Measurements from ENCODE around the gene FEZF1.
"Not testable (repeated sequence)": the region's sequence is repeated elsewhere in the genome, so short reads cannot be mapped to it uniquely, and the experiment has no call there.

Gene FEZF1

GRCh38 chr7:122307228-122307621 lies 2.7 kb upstream of the FEZF1 start:
- DNase-seq (ENCODE audit: low spot score) = no peak

GRCh38 chr7:122306320-122307227 lies 2.0 kb upstream of the FEZF1 start:
- no peak for DNase-seq (ENCODE audit: low spot score)

- no peak for DNase-seq (ENCODE audit: low spot score)
Observed at GRCh38 chr7:122305475-122306319, 1.1 kb upstream of the FEZF1 start.

GRCh38 chr7:122304996-122305421 lies 459 bp upstream of the FEZF1 start:
- DNase-seq (ENCODE audit: low spot score) = no peak

DNA sequence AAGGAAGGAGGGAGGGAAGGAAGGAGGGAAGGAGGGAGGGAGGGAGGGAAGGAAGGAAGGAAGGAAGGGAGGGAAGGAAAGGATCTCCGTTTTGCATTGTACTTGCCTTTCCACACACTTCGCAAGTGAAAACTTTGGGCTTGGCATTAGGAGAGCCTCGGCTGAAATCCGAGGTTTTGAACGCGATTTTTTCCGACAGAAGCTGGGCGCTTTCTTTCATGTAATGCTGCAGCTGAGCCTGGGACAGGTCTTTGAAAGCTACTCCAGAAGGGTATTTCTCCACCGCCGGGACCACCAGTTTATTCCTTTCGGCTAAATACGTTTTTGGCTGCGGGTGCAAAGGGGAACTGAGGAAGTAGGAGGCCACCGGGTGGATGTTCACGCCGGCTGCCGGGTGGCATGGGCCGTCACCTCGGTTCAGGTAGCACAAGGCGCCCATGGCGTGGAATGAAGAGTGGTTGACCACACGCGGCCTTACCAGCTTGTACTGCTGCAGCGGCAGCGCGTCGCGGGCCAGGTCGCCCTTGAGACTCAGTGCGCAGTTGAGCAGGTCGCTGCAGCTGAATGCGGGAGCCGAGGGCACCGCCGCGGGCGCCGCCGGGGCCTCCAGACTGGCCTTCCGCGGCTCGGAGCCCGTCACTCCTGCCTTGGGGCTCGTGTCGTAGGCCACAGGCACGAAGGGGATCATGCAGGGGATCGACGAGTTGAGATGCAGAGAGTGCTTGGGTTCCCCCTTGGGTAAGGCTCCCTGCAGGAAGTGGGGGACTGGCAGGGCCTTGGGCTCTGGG lies 825 bp downstream of the FEZF1 start:
- DNase-seq (ENCODE audit: low spot score) = no peak

DNA sequence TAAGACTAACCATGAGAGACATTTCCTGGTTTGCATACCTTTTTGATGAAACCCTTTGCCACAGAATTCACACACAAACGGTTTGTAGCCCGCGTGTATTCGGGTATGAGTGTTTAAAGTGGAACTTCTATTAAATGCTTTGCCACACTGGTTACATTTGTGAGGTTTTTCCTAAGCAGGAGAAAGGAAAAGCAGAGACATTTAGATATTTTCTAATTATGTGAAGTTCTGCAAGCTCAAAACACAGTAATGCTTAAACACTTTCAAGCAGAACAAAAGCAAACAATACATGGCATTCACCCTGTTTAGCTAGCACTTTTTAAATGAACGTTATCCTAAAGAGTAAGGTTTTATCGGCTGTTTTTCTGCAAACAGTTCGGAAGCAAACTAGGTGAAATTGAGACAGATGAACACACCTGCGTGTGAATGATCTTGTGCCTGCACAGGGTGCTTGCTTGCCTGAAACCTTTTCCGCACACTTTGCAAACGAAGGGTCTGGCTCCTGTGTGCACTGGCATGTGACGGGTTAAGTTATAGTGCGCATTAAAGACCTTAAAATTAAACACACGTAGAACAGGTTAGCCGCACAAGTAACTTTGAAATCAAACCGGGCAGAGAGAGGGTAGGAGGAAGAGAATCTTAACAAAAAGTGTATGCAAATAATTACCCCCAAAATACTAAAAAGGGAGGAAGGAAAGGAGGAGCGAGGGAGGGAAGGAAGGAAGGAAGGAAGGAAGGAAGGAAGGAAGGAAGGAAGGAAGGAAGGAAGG lies 1.6 kb downstream of the FEZF1 start:
- no peak for DNase-seq (ENCODE audit: low spot score)

DNA sequence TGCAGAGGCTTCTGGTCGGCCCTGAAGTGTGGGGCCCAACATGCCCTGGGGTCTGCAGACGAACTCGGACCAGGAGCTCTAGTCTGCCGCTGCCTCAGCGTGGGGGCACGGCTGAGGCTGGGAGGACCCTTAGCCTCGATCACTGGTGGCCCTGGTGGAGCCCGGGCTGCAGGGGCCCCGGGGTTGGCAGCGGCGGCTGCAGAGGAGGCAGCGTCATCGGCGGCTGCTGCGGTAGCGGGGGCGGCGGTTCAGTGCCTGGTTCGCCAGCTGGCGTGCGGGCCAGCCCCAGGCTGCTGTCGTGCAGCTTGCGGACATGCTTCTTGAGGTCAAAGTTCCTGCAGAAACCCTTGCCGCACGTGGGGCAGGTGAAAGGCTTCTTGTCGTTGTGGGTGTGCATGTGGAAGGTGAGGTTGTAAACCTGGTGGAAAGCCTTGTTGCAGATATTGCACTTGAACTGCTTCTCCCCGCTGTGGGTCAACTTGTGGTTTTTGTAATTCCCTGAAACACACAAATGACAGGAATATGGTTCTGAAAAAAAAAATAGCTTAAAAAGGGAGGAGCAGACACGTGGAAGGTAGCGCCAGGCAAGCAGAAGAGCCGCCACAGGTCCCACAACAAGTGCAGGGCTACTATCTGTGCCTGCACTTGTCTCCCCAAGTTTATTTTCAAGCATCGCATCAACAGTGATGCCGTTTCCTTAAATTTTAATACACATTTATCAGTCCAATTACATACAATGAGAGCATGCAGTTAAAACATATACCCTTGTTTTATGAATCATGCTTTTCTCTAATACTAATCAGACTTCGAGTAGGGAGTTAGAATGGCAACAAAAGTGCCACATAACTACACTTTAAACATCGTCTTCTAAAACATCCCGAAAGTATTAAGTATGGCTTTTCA lies 2.4 kb downstream of the FEZF1 start:
- no peak for DNase-seq (ENCODE audit: low spot score)

DNA sequence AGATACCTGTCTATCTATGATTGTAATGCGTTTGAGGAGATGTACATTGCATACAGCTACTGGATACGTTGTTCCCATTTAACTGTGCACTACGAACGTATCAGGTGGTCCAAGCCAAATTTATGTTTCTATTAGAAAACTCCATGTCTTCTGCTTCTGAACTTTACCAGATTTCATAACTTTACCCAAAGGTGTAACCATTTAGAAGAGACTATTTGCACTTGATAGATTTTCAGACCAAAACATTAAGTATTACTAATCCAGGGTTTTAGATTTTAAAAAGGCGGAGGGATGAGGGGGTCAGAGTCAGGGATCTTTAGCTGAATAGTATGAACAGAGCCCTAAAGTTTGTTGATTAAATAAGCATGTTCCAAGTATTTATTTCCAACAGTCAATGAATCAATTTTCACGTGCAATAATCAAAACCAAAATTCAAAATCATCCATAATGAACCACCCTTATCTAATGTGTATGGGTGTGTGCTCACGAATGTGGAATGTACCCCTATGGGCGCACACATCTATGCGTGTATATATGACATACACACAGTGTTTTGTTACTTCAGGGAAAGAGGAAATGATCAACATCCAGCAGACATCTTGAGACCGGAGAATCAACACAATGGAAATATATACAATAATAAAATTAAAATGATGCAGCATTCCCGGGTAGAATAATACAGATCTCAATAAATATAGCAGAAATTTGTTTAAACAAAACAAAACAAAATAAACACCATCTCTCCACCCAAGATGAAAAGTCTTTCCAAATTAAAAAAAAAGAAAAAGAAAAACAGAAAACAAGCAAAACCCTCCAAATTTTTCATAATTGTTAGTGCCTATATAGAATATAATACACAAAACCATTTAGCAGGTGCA lies 3.4 kb downstream of the FEZF1 start:
- DNase-seq (ENCODE audit: low spot score) = no peak

DNA sequence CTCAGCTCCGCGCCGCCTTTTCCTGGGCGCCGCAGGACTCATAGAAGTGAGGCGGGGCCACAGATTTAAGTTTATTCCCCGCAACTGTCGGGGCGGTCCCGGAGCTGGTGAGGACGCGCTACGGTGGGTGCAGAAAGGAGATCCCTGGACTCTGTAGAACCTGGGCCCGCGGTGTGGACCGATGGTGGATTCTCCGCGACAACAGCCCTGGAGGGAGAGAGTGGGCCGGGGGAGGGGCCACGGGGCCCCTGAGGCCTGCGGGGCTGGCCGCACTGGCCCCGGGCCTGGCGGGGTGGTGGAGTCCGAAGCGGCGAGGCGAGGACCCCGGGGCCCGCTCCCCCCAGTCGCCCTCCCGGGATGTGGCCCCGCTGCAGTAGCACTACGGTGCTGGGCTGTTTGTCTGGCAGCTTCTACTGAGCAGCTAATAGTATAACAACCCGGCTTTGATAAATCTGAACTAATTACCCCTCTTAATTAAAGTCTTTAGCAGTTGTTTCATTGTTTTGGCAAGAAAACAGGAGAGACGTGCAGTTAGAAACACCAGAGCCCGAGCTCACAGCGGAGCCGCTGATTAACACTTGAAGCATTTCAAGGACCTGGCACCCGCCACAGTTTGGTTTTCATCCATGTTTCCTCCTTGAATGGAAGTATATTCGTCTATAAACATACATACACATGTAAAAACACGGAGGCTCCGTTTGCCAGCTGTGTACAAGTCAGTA lies 4.2 kb downstream of the FEZF1 start:
- no peak for DNase-seq (ENCODE audit: low spot score)

DNA sequence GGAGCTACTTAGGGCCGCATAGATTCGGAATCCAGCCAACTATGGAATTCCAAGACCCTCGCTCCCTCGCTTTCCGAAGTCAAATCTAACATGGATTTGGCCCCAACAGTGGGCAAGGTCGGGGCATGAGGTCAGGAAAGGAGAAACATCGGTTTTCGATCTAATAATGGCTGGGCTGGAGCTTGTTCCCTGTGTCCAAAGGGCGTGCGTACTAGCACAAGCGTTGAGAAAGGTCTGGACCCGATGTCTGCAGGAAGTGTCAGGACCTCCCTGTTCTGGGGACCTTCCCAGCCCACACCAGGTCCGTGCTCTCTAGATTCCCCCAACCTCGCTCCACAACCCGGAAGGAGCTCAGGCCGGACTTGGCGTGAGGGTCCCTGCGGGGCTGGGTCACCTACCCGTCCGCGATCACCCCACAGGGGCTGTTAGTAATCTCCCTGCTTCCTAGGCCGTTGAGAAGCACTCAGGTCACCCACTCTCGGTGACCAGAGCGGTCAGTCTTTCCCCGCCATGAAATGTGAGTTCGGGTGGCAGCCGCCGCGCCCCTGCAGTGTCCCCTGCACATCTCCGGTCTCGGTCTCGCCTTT lies 4.8 kb downstream of the FEZF1 start:
- no peak for DNase-seq (ENCODE audit: low spot score)

DNA sequence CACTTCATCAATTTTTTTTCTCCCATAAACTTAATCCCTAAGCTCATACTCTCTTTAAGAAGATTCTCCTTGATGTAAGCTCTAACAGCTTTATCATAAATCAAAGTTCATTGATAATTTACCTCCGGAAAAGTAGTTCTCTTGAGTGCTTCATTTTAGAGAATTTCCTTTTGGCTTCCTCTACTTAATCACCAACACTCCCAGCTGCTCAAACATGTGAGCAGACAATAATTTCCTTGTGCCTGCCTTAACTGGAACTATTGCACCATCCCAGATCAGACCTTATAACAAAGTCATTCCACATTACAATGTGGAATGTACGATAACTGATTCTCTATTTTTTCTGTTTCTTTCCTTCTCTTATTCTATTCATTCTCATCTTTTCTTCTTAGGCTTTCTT lies 5.9 kb downstream of the FEZF1 start:
- DNase-seq (ENCODE audit: low spot score) = no peak

GRCh38 chr7:122298131-122298530 lies 6.4 kb downstream of the FEZF1 start:
- no peak for DNase-seq (ENCODE audit: low spot score)

GRCh38 chr7:122291189-122291588 lies 13.4 kb downstream of the FEZF1 start:
- no peak for DNase-seq (ENCODE audit: low spot score)

DNA sequence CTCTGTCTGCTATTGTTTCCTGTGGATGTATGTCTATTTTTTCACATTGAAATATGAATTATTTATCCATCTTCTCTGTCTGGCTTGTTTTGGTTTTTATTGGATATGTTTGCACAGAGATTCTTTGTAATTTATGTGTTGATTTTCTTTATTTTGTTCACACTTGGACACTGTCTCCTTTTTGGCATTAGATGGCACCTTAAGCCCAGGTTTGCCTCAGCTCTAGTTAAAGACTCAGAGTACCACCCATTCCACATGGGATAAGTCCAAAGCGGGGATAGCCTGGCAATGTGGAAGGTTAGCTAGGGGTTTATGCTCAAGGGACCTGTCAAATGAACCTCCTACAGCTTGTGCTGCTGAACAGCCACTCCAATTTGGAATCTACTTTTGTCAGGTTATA lies 14.1 kb downstream of the FEZF1 start:
- no peak for DNase-seq (ENCODE audit: low spot score)

GRCh38 chr7:122289426-122289825 lies 15.1 kb downstream of the FEZF1 start:
- no peak for DNase-seq (ENCODE audit: low spot score)

DNA sequence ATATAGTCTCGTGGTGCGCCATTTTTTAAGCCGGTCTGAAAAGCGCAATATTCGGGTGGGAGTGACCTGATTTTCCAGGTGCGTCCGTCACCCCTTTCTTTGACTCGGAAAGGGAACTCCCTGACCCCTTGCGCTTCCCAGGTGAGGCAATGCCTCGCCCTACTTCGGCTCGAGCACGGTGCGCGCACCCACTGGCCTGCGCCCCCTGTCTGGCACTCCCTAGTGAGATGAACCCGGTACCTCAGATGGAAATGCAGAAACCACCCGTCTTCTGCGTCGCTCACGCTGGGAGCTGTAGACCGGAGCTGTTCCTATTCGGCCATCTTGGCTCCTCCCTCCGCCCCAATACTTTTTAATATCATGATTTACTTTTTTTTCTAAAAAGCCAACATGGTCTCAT lies 19.9 kb downstream of the FEZF1 start:
- DNase-seq (ENCODE audit: low spot score) = not testable (repeated sequence)

DNA sequence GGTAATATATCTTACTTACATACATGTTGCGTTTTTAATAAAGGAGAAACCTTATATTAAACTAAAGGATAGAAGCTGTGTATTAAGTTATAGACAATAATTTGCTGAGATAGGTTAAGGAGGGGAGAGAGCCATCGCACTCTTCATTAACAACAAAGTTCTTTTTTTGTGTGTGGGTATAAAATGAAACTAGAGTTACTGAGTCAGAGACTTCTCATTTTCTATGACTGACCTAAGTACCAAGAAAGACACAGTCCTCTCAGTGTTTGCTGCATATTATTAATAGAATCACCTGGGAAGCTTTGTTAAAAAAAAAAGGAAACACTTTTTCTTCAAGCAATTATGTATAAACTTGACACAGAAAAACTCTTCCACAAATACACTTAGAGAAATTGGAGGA lies 31.4 kb downstream of the FEZF1 start:
- DNase-seq (ENCODE audit: low spot score) = no peak

GRCh38 chr7:122269241-122269640 lies 35.3 kb downstream of the FEZF1 start:
- DNase-seq (ENCODE audit: low spot score) = no peak

Data from hepatic stellate cell (primary cell).